NCI-H187 treated with DMSO at 0.1 percent for 48 hours (cell line): ENCODE measurements around the gene NID2.

Experiments used
- DNase-seq: peaks from one replicate; lab custom pipeline; 2025; lab: John Stamatoyannopoulos, UW

Gene NID2

DNA sequence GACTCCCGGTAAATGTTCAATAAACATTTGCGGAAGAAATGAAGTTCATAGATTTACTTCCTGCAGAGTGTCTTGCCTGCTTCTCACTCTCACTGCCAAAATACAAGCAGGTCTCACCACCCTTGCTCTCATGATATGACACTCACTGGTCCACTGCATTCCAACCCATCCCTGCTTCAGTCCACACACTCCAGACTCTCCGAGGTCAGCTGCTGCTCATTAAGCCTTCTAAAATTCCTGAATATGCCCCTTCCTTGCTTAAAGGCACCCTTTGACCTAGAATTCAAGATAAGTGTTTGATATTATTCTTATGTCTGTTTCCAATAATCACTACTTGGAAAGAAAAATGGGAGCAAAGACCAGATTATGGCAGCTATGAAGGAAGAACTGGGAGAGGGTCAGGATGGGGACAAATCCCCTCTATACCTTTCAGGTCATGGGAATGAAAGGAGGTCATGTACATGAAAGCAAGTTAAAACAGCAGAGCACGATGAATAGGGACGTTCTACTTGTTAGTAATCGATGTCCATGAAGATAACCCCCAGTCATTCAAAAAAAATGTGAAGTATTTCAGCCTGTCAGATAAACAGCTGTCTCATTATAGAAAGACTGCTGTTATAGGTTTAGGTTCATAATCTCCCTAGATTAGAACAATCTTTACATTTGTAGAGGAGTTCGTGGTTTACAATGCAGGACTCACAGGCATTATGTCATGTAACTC is 10.5 kb upstream of the NID2 start:
- DNase-seq = no peak

DNA sequence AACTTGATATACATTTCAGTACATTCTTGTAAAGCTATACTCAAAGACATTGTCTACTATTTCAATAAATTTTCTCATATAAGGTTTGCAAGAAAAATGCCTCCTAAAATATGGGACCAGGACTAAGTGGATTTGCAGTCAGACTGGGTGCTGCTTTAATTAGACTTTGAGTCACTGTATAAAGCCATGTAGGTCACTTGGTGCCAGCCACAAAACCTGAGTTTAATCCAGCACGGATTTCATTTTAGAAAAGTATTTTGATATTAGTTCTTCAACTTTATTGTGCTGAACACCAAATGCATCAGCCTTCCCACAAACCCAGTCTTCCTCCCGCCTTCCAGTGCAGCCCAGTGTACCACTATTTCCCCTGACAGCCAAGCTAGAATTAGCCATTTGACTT is 9.9 kb upstream of the NID2 start:
- DNase-seq = no peak

DNA sequence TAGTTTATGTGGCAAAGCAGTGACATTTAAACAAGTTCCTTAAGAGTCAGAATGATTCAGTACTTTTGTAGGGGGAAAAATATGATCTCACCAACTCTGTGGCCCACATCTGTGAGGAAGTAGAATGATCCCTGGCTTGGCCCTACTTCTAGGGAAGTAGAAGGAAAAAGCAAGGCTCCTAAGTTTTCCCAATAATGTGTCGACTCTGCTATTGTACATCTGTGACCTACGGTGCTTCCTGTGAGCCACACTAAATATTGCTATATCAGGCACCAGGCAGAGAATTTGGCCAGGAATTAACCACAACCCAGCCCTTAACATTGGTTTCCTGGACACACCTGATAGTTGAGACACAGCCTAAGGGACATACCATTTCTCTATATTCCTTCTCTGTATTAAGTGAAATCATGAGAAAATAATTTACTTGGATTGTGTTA is 9.3 kb upstream of the NID2 start:
- DNase-seq = no peak

DNA sequence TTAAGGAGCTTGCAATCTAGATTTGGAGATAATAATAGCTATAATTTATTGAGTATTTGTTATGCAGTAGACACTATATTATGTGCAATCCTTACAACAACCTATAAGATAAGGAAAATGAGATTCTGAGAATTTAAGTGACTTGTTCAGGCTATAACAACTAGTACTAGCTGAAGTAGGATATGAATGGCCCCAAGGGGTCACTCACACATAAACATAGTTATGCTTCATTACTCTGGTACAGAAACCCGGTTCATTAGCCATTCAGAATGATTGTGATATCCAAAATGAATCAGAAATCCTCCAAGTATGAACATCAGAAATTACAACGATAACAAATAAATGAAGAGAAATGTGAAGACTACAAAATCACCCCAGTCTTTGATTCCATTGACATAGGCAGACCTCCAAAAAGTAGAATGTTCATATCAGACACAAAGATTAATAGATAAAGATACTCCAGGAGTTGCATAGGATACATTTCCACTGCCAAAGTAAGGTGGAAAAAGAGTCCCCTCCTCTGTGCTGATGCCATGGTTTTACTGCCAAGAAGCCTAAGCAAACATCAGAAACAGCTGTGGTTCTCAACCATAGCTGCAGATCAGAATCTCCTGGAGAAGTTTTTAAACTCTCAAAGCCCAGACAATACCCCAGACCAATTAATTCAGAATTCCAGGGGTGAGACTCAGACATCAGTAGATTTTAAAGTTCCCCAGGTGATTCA is 8.6 kb upstream of the NID2 start:
- no peak for DNase-seq

DNA sequence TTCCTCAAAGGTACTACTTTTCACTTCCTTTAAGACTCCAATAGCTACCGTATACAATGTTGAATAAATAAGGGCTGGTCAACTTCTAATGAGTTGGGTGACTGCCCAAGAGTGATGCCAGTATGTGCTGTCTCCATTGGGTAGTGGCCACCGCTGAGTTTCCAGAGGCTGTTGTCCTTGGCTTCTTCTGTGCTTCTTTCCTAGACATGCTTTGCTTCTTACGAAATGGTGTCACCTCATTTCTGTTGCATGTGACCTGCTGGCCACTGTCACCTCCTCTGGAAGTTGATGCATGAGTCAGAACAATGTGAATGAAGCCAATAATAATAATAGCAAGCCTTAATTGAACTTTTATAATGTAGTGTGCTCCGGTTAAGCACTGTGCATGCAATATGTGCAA is 7.5 kb upstream of the NID2 start:
- DNase-seq = no peak

DNA sequence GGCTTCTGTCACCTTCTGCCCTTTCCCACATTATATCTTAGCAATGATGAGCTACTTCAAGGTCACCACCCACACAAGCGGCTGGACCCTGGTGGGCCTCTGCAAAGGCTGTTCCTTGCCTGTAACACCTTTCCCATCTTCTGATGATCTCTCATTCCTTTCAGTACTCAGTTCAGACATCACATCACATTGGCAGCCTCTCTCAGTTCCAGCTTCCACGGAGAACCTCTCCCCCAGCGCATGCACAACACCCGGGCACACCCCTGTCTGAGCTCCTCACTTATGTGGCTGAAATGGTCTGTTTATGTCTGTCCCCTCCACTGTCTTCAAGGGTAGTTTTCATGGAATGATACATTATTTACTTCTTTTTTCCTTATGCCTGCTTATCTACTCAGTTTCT is 6.5 kb upstream of the NID2 start:
- no peak for DNase-seq

DNA sequence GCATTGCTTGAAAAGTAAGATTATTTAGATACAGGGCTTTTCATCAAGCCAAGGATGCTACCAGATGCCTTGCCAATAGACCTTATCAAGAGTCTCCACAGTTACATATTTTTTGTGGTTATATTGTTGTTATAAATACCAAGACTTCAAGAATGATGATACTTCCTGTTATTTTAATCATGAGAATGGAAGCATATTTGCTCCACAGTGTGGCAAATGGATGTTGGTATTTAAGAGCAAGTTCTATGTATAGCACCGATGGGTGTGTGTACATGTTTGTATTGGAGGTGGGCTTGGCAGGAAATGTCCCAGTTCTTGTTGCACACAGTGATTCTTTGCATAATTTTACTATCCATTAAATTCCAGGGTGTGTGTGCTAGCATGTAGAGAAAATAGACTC is 4.4 kb upstream of the NID2 start:
- DNase-seq = no peak

DNA sequence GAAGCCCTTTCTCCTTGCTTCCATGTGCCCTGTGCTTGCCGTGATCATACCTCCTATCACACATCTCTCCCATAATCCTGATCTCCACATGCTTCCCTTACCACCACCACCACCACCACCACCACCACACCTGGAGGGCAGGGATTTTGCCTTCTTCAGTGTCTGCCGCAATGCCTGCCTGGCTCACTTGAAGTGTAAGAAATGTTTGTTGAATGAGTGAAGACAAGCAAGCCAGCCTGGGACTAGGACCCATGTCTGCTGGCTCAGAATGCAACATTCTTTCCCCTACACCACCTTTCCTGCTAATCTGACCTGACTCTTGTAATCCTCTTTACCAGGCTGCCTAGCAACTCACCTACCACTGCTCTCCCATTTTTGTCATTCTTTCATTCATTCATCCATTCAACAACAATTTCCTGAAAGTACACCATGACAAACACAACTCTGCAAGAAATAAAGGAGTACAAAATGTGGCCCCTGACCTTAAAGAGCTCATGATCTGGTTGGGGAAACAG is 3.5 kb upstream of the NID2 start:
- DNase-seq = no peak

DNA sequence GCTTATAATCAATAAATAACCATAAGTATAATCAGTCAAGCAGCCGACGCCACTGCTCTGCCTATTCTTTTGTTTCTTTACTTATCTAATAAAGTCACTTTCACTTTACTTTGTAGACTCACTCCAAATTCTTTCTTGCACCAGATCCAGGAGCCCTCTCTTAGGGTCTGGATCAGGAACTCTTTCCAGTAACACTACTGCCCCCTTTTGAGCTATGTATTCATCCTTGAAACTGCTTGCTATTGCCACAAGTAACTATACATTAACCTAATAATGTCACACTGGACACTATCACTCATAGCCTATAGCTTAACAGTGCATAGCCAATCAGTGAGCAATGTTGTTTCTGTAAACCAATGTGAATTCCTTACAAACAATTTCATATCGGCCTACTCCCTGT is 2.8 kb upstream of the NID2 start:
- DNase-seq = no peak

DNA sequence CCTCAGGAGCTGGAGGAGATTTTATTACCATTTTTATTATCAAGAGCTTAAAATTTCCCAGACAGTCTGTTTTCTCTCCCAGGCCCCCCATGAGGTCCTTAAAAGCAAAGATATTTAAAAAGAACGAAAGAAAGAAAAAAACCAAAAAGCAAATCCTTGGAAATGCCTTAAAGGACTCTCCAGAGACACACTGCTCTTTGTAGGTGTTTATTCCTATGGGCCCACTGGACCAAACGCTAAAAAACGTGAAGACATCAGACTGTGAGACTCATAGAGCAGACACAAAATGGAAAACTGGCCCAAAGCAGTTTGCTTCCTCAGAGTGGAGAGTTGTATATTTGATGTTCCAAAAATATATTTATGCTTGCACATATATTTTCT is 1.2 kb upstream of the NID2 start:
- no peak for DNase-seq

DNA sequence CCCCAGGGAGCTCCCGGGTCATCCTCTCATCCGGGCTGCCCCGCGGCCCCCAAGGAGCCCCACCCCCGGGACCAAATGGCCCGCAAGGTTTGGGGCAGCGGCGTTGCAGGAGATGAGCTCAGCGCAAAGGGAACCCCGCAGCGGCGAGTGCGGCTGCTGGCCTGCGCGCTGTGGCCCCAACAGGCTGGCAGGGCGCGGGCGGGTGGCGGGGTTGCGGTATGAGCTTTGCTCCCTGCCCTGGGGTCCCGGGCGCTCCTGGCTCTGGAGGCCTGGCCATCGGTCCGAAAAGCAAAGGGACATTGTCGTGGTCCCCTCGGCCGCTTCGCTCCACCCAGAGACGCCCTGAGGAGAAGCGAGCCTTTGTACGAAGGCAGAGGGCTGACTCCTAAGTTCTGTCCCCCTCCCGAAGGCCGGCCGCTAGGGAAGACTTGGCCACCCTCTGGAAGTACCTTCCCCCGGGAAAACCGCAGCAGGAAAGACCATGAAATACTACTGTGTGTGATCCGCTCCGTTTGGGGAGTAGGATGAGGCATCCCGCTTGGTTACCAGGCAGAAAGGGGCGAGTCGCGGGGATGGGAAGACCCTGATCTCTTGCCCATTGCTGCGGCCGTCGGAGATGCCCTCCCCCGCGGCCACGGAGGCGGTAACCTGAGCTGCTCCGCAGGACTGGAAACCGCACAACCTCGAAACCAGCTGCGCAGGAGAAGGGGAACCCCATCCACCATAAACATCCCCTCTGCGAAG is 620 bp upstream of the NID2 start:
- no peak for DNase-seq

DNA sequence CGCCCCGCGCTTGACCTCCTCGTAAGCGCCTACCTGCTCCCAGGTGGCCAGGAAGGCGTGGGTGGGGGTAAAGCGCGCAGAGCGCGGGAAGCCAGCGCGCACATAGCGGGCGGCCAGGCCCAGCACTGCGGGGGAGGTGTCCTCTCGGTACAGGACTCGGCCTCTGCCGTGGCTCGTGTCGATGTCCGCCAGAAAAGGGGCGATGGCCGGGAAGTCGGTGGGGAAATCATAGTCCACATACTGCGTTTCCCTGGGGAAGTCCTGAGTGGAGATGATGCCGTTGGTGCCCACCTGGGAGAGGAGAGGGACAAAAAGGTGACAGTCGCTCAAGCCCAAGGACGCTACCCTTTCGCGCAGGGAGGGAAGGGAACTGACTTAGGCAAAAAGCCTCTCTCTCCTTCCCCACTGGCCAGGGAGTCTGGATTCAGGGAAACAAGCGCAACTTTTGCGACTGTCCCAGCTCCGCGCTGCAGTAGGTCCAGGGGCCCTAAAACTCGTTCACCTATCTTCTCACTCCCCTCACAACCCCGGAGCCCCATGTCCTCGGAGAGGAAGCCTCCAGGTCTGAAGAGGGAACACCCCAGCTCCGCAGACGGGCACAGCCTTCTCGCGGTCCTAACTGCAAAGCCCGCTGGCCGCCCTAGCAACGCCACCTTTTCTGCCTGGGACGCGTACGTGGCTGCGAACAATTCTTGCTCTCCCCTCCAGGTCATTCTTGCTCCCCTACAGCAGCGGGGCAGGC is 815 bp downstream of the NID2 start:
- no peak for DNase-seq

DNA sequence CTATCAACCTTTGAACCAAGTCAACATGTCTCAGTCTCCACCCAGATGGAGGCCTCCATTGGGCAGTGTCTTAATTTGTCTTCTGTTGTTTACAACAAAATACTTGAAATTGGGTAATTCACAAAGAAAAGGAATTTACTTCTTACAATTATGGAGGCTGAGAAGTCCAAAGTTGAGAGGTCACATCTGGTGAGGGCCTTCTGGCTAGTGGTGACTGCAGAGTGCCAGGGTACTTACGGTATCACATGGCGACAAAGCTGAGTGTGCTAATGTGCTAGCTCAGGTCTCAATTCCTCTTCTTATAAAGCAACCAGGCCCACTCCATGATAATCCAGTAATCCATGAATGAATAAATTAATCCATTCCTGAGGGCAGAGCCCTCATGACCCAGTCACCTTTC is 4.7 kb downstream of the NID2 start:
- DNase-seq = no peak

DNA sequence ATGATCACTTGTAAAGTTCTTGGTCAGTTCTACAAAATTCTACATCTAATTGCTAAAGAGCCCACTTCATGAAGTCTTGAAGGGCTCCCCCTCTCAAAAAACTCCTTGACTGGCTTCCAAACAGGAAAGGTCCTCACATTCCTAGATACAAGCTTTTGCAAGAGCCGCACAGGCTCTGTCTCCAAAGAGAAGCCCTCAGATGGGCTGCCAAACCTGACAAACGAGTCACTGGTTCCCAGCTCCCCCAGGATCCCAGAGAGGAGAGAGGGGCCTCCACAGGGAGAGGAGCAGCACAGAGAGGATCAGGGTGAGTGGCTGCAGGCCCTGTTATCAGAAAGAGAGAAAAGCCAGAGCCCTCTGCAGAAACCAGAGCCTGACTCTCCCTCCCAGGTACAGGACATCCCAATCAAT is 5.8 kb downstream of the NID2 start:
- DNase-seq = no peak

DNA sequence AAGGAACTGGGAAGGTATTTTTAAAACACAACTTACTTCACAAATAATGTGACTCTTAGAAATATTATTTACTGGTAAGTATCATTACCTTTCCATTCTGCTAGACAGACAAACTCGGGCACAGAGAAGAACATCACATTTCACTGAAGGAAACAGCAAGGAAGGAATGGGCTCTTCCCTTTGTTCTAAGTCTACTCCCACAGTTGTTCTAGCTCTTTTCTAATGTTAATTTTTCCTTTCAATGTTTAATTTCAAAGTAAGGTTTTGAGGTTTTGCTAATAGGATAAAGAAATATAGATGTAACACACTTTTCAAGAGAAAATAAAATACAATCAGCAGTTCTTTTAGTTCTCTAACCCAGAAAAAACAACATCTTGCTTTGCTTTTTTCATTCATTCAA is 7.0 kb downstream of the NID2 start:
- no peak for DNase-seq

DNA sequence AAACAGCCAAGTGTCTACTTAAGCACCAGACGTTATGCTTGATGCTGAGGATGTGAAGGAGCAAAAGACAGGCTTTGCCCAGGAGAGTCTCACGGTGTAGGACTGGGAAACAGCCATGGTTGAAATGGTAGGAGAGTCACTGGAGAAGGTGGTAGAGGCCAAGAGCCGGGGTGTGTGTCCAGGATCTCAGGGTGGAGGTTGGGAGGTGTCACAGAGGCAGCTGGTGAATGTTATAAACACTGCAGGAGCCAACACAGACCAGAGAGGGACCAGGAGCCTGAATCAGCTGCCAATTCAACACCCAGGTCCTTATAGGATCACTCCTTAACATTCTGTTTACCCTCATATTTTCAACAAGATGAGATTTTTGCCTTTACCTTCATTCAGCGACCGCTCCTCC is 7.5 kb downstream of the NID2 start:
- no peak for DNase-seq

DNA sequence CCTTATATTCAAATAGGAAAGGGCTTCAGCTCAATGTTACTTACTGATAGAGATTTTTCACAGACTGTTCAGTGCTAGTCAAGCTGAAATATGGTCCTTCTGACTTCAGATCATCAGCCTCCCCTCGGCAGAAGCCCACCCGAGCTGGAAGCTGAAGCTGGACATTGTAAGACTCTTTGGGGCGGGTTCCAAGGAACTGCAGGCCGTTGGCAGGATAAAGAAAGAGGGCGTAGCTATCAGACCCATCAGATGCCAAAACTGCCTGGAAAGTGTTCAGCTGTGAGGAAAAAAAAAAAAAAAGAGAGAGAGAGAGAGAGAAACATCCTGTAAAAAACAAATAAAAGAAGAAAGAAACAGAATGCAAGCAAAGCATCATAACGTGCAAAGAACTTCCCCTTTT is 8.8 kb downstream of the NID2 start:
- no peak for DNase-seq

DNA sequence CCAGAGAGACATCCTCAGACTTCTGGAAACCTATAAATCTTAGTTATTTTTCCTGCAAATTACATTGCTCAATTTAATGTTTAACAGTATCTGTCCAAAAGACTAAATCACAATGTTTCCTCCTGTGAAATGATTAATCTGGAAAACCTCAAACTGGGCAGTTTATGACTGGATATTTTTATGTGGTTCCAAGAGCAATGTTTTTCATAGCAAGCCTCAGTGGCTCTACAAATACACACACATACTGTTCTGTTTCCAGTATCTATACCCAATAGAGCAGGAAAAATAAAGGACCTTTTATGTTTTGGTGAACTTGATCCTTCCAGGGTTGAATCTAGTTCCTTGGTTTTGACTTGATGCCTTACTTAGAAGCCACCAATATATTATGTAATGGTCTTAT is 9.2 kb downstream of the NID2 start:
- DNase-seq = no peak

DNA sequence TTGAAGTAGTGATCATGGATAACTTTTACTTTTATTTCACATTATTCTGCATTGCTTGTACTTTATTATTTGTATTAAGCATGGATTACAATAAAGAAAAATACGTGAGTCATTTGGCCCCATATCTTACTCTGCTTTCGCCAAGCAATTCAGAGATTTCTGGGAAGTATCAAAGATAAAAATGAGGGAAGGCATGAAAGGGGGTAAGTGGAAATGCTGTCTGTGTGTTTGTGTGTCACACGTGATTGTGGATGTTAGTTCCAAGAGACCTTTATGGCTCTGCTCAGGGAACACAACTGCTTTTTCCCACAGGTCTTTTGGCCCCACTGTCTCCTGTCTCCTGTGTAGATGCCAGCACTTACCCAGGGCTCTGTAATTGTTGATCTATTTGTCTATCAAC is 10.5 kb downstream of the NID2 start:
- no peak for DNase-seq

DNA sequence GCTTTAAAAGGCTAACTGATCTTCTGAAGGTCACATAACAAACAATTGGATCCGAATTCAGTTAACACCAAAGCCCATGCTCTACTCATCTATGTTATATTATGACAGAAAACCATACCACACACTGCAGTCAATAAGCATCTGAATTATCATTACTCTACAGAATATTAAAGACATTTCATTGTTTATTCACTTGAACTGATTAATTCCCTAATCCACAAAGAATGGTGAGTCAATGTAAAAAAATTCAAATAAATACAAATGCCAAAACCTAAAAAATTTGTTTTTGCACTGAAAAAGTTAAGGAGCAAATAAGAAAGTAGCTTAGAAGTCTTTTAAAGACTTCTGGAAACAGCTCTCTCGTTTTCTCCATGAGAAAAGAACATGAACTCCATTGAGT is 13.7 kb downstream of the NID2 start:
- no peak for DNase-seq

DNA sequence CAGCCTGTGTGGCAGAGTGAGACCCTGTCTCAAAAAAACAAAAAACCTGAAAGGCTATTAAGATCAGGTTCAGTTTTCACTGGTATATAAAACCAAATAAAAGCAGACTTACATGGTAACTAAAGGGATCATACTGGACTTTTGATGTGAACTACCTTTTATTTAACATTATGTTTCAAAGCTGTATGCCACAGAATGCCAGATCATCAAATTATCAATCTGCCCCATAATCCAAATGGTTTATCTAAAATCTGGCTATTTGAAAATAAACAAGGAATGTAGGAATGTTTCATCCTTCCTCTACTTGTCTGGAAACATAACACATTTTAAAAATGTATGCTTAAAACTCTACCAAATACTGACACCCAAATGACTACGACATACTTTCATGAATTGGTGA is 14.2 kb downstream of the NID2 start:
- DNase-seq = no peak

DNA sequence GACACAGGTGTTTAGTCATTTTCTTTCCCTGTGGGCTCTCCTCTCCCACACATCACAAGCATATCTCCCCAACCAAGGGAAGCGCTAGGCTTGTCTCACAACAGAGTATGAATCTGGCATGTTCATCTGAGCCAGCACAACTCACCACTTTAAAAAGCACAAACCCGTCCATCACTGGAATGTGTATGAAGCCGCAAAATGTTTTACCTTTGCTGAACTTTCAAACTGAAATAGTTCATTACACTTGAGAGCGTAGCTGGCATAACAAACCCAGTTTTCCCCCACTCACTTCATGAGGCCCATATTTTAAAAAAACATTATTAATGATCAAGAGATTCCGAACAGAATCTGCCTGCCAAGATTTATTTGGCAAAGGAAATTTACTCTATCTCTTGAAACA is 15.8 kb downstream of the NID2 start:
- no peak for DNase-seq
